Measurements from ENCODE around the gene LPGAT1. TPM values are rescaled to one million over a fixed set of nuclear protein-coding genes. Genes with fewer than 3 reads are reported as not detected.

LPGAT1 gene
- total RNA-seq, 6 experiments from 2014 or later: 32.0 to 141 (median 55.7) TPM

- Histone ChIP-seq H3K4me1 (no peaks in the 10 kb centered on the region), H3K4me3 (no peak overlapping the region), H3K27me3 (no peaks in the 10 kb centered on the region), H3K36me3 (peaks cover 0 to 36% (median 9%) of the 10 kb centered on the region in 4 donors), H3K9me3 (no peaks in the 10 kb centered on the region), H3K27ac (no peak overlapping the region)
- ATAC-seq (no peak), DNase-seq (no peak)
- intact Hi-C loops (cut with DNase I): no loop called here
- TF ChIP-seq POLR2A (IDR thresholded peaks at IDR 0.05) (no peak), CTCF (IDR thresholded peaks at IDR 0.05) (no peak)
- 60% methylated on average over 1 of the region's 3 CpGs for WGBS (ENCODE audit: insufficient coverage, low coverage, low lambda C conversion rate, missing lambda C conversion rate)
Observed at GRCh38 chr1:211749251-211749650, 81.3 kb downstream of the LPGAT1 start.

GRCh38 chr1:211748810-211749209, 81.8 kb downstream of the LPGAT1 start:
- peaks cover 0 to 36% (median 9%) of the 10 kb centered on the region in 4 donors for H3K36me3 ChIP-seq
- WGBS (ENCODE audit: insufficient coverage, low coverage, low lambda C conversion rate, missing lambda C conversion rate): 80% methylated on average over 3 of the region's 3 CpGs
- H3K27ac ChIP-seq: no peak overlapping the region
- ATAC-seq: peak in 1 of 4 donors; percentile 6
- no peaks in the 10 kb centered on the region for H3K9me3 ChIP-seq
- H3K27me3 ChIP-seq: no peaks in the 10 kb centered on the region
- no peak overlapping the region for H3K4me3 ChIP-seq
- intact Hi-C loops (cut with DNase I): no loop called here
- DNase-seq: no peak
- no peaks in the 10 kb centered on the region for H3K4me1 ChIP-seq
- TF ChIP-seq POLR2A (IDR thresholded peaks at IDR 0.05): no peak
- TF ChIP-seq CTCF (IDR thresholded peaks at IDR 0.05): no peak

GRCh38 chr1:211742889-211743529, 87.6 kb downstream of the LPGAT1 start:
- intact Hi-C loops (cut with DNase I): no loop called here
- 86% methylated on average over 4 of the region's 4 CpGs for WGBS (ENCODE audit: insufficient coverage, low coverage, low lambda C conversion rate, missing lambda C conversion rate)
- DNase-seq: no peak

GRCh38 chr1:211742272-211742671, 88.3 kb downstream of the LPGAT1 start:
- TF ChIP-seq CTCF (IDR thresholded peaks at IDR 0.05) (no peak), POLR2A (IDR thresholded peaks at IDR 0.05) (no peak)
- intact Hi-C loops (cut with DNase I): no loop called here
- Histone ChIP-seq H3K36me3 (no peaks in the 10 kb centered on the region), H3K4me1 (no peaks in the 10 kb centered on the region), H3K4me3 (no peak overlapping the region), H3K9me3 (no peaks in the 10 kb centered on the region), H3K27ac (no peak overlapping the region), H3K27me3 (no peaks in the 10 kb centered on the region)
- DNase-seq (no peak), ATAC-seq (no peak)
- 91% methylated on average over 1 of the region's 1 CpG for WGBS (ENCODE audit: insufficient coverage, low coverage, low lambda C conversion rate, missing lambda C conversion rate)

More at GRCh38 chr1:211742889-211743529, 87.6 kb downstream of the LPGAT1 start:
- no peak for ATAC-seq
- TF ChIP-seq POLR2A (IDR thresholded peaks at IDR 0.05): no peak
- no peak for TF ChIP-seq CTCF (IDR thresholded peaks at IDR 0.05)
- H3K4me3 ChIP-seq: no peak overlapping the region
- peaks cover 0 to 7% (median 0%) of the 10 kb centered on the region in 4 donors for H3K36me3 ChIP-seq
- no peaks in the 10 kb centered on the region for H3K27me3 ChIP-seq
- H3K4me1 ChIP-seq: no peaks in the 10 kb centered on the region
- no peaks in the 10 kb centered on the region for H3K9me3 ChIP-seq
- H3K27ac ChIP-seq: no peak overlapping the region
